HG03095 (cell line): ENCODE results near the gene NOL12.
"Not testable (repeated sequence)": the region's sequence is repeated elsewhere in the genome, so short reads cannot be mapped to it uniquely, and the experiment has no call there.

Experiments used
- ATAC-seq: cut with Tn5 transposase; IDR thresholded peaks from one replicate; pipeline ENCODE4 v1.9.1; 2021; ENCODE audit warnings: moderate library complexity; ENCODE audit not compliant: unreplicated experiment

NOL12 gene

DNA sequence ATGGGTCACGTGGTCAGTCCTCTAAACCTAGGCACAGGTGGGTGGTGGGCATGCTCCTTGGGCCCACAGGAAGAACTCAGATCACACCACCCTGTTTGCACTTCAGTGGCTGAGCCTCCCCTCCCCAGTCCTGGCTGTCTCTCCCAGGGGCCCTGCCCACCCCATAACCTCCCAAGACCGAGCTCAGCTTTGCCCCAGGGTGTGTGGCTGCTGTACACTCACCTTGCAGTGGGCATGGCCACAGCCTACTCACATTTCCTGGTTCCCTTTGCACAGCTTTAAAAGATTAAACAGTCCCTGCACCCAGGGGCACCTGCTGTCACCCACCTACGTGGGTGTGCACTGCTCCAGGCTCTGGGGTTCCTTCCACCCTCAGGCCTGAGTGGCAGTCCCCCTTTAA, 24.5 kb downstream of the NOL12 start:
- no peak for ATAC-seq

- no peak for ATAC-seq
Measured at GRCh38 chr22:37711490-37711889, 25.3 kb downstream of the NOL12 start.

DNA sequence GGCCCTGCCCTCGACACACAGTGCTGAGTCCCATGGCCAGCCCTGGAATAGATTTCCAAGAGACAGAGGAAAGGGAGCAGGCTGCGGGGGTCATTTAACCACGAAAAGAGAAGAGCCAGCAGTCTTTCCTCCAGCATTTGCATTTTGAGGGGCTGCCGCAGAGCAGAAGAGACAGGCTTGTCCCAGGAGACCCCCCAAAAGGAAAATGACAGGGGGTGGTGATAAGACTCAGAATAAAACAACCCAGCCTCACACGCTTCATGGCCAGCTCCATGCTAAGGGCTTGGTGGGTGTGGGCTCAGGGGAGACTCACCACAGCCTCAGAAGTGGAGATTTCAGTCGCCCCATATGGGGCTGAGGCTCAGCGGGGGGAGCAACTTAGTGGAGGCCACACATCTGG, 27.6 kb downstream of the NOL12 start:
- ATAC-seq, result no peak

DNA sequence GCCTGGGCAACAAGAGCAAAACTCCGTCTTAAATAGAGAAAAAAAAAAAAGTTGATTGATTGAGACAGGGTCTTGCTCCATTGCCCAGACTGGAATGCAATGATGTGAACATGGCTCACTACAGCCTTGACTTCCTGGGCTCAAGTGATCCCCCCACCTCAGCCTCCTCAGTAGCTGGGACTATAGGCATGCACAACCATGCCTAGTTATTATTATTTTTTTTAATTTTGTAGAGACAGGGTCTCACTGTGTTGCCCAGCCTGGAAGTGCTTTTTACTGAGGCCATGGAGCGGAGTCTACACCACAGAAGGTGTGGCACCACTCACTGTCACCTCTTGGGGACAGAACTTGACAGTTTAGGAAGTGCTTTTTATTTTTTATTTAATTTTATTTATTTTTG, 28.5 kb downstream of the NOL12 start:
- ATAC-seq, result no peak

GRCh38 chr22:37715760-37716159, 29.6 kb downstream of the NOL12 start:
- ATAC-seq, result no peak

DNA sequence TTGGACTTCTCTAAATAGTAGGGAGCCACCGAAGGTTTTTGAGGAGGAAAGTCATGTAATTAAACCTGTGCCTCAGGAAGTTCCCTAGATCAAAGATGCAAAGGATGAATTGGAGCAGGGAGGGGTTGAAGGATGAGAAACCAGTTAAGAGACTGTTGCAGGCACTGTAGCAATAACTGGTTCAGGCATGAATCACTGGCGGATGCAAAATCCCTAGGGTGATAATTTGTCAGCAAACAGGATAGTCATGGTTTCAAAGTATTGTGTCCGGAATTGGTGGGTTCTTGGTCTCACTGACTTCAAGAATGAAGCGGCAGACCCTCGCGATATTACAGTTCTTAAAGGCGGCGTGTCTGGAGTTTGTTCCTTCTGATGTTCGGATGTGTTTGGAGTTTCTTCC, 30.6 kb downstream of the NOL12 start:
- ATAC-seq, result no peak

DNA sequence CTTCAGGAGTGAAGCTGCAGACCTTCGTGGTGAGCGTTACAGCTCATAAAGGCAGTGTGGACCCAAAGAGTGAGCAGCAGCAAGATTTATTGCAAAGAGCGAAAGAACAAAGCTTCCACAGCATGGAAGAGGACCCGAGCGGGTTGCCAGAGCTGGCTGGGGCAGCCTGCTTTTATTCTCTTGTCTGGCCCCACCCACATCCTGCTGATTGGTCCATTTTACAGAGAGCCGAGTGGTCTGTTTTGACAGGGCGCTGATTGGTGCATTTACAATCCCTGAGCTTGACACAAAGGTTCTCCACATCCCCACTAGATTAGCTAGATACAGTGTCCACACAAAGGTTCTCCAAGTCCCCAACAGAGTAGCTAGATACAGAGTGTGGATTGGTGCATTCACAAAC, 31.1 kb downstream of the NOL12 start:
- ATAC-seq, result not testable (repeated sequence)

DNA sequence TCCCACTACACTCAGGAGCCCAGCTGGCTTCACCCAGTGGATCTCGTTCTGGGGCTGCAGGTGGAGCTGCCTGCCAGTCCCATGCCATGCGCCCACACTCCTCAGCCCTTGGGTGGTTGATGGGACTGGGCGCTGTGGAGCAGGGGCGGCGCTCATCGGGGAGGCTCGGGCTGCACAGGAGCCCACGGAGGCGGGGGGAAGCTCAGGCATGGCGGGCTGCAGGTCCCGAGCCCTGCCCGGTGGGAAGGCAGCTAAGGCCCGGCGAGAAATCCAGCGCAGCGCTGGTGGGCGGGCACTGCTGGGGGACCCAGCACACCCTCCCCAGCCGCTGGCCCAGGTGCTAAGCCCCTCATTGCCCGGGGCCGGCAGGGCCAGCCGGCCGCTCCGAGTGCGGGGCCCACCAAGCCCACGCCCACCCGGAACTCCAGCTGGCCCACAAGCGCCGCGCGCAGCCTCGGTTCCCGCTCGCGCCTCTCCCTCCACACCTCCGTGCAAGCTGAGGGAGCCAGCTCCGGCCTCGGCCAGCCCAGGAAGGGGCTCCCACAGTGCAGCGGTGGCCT, 31.7 kb downstream of the NOL12 start:
- not testable (repeated sequence) for ATAC-seq

- ATAC-seq, result no peak
Measured at GRCh38 chr22:37725551-37726240, 39.6 kb downstream of the NOL12 start.

DNA sequence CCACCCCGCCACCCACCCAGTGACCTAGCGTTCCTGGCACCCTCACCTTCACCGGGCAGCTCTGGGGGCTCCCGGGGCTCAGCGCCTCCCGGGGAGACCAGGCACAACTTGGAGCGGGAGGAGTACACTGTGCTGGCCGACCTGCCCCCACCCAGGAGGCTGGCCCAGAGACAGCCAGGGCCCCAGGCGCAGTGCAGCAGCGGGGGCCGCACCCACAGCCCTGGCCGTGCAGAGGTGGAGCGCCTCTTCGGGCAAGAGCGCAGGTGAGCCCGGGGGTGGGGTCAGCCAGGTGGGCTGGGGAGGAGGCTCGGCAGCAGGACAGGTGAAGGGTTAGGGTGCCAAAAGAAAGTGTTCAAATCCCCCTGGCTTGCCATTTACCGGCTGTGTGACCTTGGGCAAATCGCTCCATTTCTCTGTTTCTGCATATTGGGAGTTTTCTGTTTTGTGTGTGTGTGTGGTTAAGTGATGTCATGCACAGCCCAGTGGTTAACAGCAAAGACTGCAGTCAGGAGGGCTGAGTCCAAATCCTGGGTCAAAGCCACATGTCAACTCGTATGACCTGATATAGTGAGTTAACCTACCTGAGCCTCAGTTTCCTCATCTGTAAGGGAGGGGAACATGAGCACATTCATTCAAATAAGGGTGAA, 40.2 kb downstream of the NOL12 start:
- no peak for ATAC-seq

- no peak for ATAC-seq
Measured at GRCh38 chr22:37728620-37729019, 42.5 kb downstream of the NOL12 start.

DNA sequence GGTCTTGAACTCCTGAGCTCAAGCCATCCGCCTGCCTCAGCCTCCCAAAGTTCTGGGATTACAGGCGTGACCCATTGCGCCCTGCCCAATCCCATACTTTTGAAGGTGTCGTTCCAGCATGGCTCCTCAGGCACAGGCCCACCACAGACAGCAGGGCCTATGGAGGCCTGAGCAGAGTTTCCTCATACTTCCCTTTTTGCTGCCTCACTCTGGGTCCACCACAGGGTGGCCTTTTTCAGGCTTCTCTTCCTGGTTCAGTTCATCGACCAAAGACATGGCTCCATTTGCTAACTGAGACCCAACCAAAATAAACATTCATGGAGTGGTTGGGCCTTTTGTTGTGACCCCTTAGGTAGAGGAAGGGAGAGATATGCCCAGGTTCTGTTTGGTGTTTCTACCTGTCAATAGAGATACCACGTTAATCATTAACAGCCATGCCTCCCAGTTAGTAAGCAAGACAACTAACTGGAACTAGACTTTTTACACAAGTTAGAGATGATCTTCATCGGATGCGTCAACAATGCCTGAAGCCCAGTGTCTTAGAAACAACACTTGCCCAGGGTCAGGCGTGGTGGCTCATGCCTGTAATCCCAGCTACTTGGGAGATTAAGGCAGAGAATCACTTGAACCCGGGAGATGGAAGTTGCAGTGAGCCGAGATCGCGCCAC, 45.8 kb downstream of the NOL12 start:
- no peak for ATAC-seq

DNA sequence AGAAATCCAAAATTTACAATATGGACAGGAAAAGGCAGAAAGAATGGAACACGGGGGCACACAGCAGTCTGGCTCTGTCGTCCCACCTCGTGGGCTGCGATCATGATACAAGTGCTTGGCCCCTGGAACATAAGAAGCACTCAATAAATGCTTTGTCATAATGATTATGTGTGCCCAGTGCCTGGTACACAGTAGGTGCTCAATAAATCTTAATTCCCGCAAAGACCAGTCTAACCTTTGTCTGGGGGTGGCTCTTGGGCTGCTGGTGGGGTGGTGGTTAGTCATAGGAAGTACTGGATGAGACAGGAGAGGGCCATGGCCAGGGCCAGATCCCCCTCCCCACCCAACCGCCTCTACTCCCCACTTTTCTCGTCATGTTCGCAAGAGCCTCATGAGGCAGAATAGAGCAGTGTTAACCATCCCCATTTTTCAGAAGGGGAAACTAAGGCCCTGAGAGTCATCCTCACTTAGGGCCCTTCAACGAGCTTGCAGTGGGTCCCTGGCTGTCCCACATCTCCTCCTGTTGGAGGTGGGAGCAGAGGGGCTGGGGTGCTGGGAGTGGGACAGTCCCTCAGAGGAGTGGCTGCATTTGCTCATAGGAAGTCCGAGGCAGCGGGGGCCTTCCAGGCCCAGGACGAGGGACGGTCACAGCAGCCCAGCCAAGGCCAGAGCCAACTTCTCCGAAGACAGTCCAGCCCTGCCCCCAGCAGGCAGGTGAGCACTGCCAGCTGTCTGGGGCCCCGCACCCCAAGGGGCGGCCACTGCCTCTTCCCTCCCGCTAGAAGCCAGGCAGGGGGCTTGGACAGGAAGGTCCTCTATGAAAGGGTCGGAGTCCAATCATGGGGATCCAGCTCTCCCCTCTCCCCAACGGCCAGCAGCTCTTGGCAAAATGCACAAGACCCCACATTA, 46.8 kb downstream of the NOL12 start:
- no peak for ATAC-seq

DNA sequence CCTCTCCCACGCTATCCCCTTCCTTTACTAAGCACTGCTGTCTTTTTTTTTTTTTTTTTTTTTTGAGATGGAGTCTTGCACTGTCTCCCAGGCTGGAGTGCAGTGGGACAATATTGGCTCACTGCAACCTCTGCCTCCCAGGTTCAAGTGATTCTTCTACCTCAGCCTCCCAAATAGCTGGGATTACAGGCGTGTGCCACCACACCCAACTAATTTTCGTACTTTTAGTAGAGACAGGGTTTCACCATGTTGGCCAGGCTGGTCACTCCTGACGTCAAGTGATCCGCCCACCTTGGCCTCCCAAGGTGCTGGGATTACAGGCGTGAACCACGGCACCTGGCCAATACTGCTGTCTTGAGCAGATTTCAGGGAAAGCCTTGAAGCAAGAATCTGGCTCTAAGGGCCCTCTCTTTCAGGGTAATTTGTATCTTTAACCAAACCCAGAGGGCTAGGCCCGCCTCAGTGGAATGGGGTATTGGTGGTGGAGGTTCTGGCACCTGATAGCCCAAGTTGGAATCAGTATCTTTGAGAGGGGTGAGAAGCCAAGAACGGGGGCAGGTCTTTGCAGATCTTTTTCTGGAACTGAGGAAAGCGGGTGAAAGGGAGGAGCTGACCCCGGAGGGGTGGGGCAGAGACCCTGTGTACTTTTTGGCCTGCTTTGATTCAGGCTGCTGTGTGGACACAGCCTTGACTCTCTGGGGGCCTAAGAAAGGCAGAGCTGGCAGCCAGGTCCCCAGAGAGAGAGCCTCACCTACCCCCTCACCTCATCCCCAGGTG, 47.7 kb downstream of the NOL12 start:
- no peak for ATAC-seq

- no peak for ATAC-seq
Measured at GRCh38 chr22:37734402-37734700, 48.2 kb downstream of the NOL12 start.

- no peak for ATAC-seq
Measured at GRCh38 chr22:37734964-37735451, 48.9 kb downstream of the NOL12 start.

- ATAC-seq, result no peak
Measured at GRCh38 chr22:37739035-37739434, 52.9 kb downstream of the NOL12 start.

DNA sequence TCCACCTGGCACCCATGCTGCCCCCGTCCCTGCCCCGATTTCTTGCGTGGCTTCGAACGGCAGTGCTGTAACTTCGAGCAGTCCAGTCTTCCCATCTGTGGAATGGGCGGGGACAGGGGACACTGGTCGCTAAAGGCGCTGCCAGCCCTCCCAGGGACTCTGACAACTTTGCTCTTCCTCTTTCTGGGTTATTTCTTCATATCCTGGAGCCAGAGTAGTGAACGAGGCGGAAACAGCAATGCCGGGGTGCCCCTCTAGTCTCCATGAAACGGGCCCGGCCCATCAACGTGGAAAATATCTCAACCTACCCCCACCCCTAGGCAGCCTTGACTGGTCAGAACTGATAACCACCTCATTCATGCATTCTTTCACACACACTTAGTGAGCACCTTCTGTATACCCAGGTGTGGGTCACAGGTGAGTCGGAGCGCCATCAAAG, 53.5 kb downstream of the NOL12 start:
- no peak for ATAC-seq

- ATAC-seq, result no peak
Measured at GRCh38 chr22:37740455-37741311, 54.5 kb downstream of the NOL12 start.
